Right lobe of liver (tissue), 6 donors: ENCODE measurements around the gene HACD2. TPM values are rescaled to one million over a fixed set of nuclear protein-coding genes. Genes with fewer than 3 reads are reported as not detected.

ENCODE experiments used
- ATAC-seq, 4 donors: fragments of 200-7000 bp; cut with Tn5 transposase; one replicate each; pipeline ENCODE4 v1.9.1; 2020; ENCODE audit warnings: mild to moderate bottlenecking in 4 of 4, moderate library complexity in 4 of 4
- DNase-seq, 3 donors: peaks; one replicate each; pipeline ENCODE4 v3.0.0-alpha.2; 2020
- H3K27ac ChIP-seq, 3 donors: fragments of 200-600 bp; one replicate each; pipeline ENCODE4 v1.8.0; 2022
- H3K27me3 ChIP-seq, 2 donors: fragments of 200-600 bp; one replicate each; pipeline ENCODE4 v1.8.0; 2022
- H3K36me3 ChIP-seq, 4 donors: fragments of 200-600 bp; sonication (generic) in 1 of 4; one replicate each; pipeline versions ENCODE4 v1.5.1 to v1.8.0; 2017 to 2022; ENCODE audit warnings: control low read depth in 1 of 4
- H3K4me1 ChIP-seq, 4 donors: fragments of 200-600 bp; sonication (generic) in 1 of 4; one replicate each; pipeline versions ENCODE4 v1.5.1 to v1.8.0; 2017 to 2022; ENCODE audit warnings: control low read depth in 1 of 4
- H3K4me3 ChIP-seq, 3 donors: fragments of 200-600 bp; one replicate each; pipeline ENCODE4 v1.8.0; 2022
- H3K9me3 ChIP-seq, 4 donors: fragments of 200-600 bp; sonication (generic) in 1 of 4; one replicate each; pipeline versions ENCODE4 v1.5.1 to v1.8.0; 2017 to 2022; ENCODE audit warnings: control low read depth in 1 of 4
- POLR2A ChIP-seq: fragments of 450-650 bp; IDR thresholded peaks from one replicate; pipeline ENCODE4 v1.6.1; 2017; ENCODE audit warnings: antibody characterized with exemption, mild to moderate bottlenecking
- WGBS: methylation state at CpG from one replicate; pipeline ENCODE4 v1.1.6; 2018; ENCODE audit warnings: low coverage, low lambda C conversion rate; ENCODE audit not compliant: insufficient coverage; ENCODE audit errors: missing lambda C conversion rate; 5-methylcytosine and 5-hydroxymethylcytosine counted together
- intact Hi-C, 2 donors: fragments of 100-400 bp; cut with DNase I; formaldehyde crosslinking; loops; one replicate each; pipeline versions ENCODE4 v1.11.2 to v1.14.1; 2022
- total RNA-seq, 6 experiments: library from RNA; depleted of rRNA in 2 of 6; stranded (reverse); fragments of >200 nt in 2 of 6; fragmentation: NEBNext Ultra II Directional in 3 of 6; extraction: Animal tissue kit (Norgen Biotek cat#: 25700) in 3 of 6; gene quantifications; one replicate each; pipeline versions ENCODE4 v1.1.0 to v1.2.4, GENCODE V29; 2016 to 2023
- TF ChIP-seq, protein P1 (sequence below), 4 donors: fragments of 200-600 bp in 3 of 4; fragments of 450-650 bp in 1 of 4; IDR thresholded peaks; one replicate each; pipeline versions ENCODE4 v1.5.1 to v1.8.0; 2016 to 2022; ENCODE audit warnings: antibody characterized with exemption in 4 of 4, mild to moderate bottlenecking in 2 of 4
- donor health status: DM: no; HTN: yes; CAD: no.
- donor health status: DM: no; HTN: no; CAD: no.
- donor health status: DM: no; HTN: no; CAD: no.
- donor health status: DM: no; HTN: yes; CAD: no.
- donor health status: DM: no; HTN: yes; CAD: no.

Gene HACD2
- total RNA-seq, 6 experiments from 2014 or later, result 23.0 to 39.8 (median 27.2) TPM

DNA sequence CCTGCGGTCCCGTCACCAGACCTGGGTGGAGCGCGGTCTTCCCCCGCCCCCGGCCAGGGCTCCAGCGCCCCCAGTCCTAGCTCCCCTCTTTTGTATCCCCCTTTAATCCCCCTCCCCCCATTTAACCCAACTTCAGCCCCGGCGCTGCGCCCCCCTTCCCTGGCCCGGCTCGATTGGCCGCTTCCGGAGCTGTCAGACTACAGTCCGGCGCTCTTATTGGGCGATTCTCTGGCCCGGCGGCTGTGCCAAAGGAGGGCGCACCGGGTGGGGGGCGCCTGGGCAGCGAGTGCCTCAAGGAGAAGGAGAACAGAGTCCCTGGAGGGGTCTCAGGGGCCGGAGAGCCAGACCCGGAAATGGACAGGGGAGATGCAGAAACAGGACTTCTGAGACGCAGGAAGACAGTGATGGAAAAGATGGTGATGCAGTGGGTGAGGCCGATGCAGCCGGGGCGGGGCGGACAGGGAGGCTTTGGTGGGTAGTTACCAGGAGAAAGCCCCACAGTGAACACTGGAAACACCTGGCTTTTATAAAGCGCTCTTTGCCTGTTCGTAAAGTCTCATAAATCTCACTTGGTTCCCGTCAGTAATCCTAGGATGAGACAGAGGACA lies 134.8 kb downstream of the HACD2 start:
- Histone ChIP-seq H3K27me3 (peaks cover 0 to 11% of the 10 kb centered on the region in 2 donors), H3K27ac (peak overlapping the region in 1 of 3 donors; percentile 47), H3K36me3 (no peaks in the 10 kb centered on the region), H3K9me3 (no peaks in the 10 kb centered on the region), H3K4me1 (peaks cover 0 to 23% (median 0%) of the 10 kb centered on the region in 4 donors), H3K4me3 (peak overlapping the region; percentile 21 to 54 (median 46))
- 26% methylated on average over 19 of the region's 33 CpGs for WGBS
- intact Hi-C loops, result no loop called here
- TF ChIP-seq, protein P1, sequence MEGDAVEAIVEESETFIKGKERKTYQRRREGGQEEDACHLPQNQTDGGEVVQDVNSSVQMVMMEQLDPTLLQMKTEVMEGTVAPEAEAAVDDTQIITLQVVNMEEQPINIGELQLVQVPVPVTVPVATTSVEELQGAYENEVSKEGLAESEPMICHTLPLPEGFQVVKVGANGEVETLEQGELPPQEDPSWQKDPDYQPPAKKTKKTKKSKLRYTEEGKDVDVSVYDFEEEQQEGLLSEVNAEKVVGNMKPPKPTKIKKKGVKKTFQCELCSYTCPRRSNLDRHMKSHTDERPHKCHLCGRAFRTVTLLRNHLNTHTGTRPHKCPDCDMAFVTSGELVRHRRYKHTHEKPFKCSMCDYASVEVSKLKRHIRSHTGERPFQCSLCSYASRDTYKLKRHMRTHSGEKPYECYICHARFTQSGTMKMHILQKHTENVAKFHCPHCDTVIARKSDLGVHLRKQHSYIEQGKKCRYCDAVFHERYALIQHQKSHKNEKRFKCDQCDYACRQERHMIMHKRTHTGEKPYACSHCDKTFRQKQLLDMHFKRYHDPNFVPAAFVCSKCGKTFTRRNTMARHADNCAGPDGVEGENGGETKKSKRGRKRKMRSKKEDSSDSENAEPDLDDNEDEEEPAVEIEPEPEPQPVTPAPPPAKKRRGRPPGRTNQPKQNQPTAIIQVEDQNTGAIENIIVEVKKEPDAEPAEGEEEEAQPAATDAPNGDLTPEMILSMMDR (IDR thresholded peaks at IDR 0.05), result no peak
- no peak for TF ChIP-seq POLR2A
- DNase-seq (peak in 1 of 3 donors; percentile 58), ATAC-seq (no peak)

DNA sequence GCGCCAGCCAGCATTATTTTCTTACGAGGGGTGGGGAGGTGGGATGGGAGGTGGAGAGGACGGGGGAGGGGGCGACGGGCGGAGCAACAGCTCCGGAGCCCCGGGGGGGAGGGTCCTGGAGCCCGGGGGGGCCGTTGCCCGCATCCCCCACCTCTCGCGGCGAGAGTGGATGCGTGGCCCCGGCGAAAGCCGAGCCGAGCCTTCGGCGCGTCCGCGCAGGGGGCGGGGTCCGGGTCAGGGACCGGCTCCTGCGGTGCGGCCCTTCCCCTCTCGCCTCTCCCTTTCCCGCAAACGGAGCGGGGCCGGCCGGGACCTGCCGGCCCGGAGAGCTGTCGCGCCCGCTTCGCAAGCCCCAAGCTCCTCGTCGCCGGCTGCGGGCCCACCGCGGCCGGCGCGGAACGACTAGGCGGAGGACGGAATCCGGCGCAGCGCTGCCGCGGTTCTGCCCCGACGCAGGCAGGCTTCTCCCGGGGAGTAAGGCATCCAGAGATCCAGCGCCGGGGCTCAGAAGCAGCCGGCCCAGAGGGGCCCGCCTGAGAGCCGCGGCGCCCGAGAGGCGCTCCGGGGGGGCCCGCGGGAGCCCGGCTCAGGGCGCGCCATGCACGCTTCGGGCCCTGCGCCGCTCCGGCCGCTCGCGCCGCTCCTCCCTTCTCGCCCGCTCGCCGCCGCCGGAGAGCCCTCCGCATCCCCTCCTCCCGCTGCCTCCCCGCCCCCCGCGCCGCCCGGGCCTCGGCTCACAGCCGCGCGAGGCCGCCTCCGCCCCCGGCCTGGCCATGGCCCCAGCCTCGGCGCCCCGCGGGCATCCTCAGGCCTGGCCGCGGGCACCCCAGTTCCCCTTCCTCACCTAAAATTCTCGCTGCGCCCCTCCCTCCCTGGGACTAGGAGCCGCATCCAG lies 135.5 kb downstream of the HACD2 start:
- intact Hi-C loops, result no loop called here
- DNase-seq (peak in 2 of 3 donors; percentile 42 to 55), ATAC-seq (peak; percentile 41 to 53 (median 50))
- TF ChIP-seq, protein P1 (IDR thresholded peaks at IDR 0.05), result no peak
- TF ChIP-seq POLR2A, result no peak
- WGBS, result 0% methylated on average over 1 of the region's 114 CpGs
- no peaks in the 10 kb centered on the region for H3K36me3 ChIP-seq
- H3K4me1 ChIP-seq, result peaks cover 0 to 23% (median 0%) of the 10 kb centered on the region in 4 donors
- peak overlapping the region; percentile 46 to 54 (median 47) for H3K4me3 ChIP-seq
- H3K9me3 ChIP-seq, result no peaks in the 10 kb centered on the region
- peaks cover 0 to 11% of the 10 kb centered on the region in 2 donors for H3K27me3 ChIP-seq
- H3K27ac ChIP-seq, result peak overlapping the region in 2 of 3 donors; percentile 36 to 47

DNA sequence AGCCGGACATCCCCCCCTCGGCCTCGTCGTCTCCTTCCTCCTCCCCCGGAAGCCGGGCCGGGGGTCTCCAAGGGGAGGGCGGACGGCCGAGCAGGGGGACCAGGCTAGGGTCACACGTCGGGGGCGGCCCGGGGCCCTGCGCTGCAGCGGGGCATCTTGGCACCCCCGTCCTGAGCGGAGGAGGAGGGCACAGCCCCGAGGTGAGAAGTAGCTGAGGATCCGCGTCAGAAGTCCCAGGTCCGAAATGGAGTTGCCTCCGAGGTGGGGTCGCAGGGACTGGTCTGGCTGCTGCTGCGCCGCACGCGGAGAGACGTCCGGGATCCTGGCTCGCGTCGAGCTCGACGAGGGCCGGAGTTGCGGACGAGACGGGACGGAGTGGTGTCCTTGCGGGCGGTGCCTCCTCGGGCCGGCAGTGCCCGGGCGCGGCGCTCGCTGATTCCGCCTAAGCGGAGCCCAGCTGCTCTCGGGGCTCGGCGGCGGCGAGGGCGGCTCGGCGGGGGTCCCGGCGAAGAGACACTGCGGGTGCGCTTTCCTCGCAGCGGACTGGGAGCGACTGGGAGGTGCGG lies 136.2 kb downstream of the HACD2 start, which contains the start of gene ADCY5:
Gene ADCY5 (minus strand): TSS at position 555 of the 566 bp plus-strand sequence. CDS start 545 bp downstream, at position 10.
- Histone ChIP-seq H3K9me3 (no peaks in the 10 kb centered on the region), H3K4me3 (peak within 1 kb of the TSS; percentile 46 to 54 (median 47)), H3K36me3 (no peaks in the 10 kb centered on the region), H3K27ac (peak within 1 kb of the TSS in 2 of 3 donors; percentile 36 to 47), H3K4me1 (peaks cover 0 to 23% (median 0%) of the 10 kb centered on the region in 4 donors), H3K27me3 (peaks cover 0 to 11% of the 10 kb centered on the region in 2 donors)
- DNase-seq (peak; percentile 44 to 60 (median 51)), ATAC-seq (peak; percentile 43 to 66 (median 57))
- intact Hi-C loops, result no loop called here
- TF ChIP-seq, protein P1 (IDR thresholded peaks at IDR 0.05), result no peak
- no peak for TF ChIP-seq POLR2A
- WGBS, result no CpG with 5 or more reads among the region's 67 CpGs

DNA sequence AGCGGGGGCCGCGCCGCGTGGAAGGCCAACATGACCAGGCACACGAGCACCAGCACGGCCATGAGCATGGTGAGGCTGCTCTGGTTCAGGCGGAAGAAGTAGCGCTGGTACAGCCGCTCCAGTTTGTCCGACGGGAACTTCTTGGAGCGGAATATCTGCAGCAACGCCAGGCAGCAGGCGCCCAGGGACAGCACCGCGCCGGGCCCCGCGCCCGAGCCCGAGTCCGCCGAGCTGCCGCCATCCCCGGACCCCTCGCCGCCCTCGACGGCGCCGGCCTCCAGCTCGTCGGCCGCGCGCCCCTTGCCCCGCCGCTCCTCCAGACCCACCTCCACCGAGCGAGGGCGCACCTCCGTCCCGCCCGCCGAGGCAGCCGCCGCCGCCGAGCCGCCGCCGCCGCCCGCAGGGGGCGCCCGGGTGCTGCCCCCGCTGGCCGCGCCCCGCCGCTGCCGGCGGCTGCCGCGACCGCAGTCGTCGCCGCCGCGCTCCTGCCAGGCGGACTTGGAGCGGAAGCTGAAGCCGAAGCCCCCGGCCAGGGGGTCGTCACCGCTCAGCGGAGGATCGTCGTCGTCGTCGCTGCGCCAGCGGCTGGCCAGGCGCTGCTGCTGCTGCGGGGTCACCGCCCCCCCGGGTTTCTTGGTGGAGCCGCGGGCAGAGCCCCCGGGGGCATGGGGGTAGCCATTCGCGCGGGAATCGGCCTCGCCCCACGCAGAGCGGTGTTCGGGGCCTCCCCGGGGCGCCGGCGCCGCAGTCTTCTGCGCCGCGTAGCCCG lies 136.9 kb downstream of the HACD2 start:
- H3K4me3 ChIP-seq, result peak overlapping the region; percentile 46 to 54 (median 47)
- 4% methylated on average over 10 of the region's 110 CpGs for WGBS
- no peaks in the 10 kb centered on the region for H3K9me3 ChIP-seq
- TF ChIP-seq, protein P1 (IDR thresholded peaks at IDR 0.05), result peak in 2 of 4 donors; percentile 13 to 48
- no peak for TF ChIP-seq POLR2A
- ATAC-seq (peak; percentile 23 to 69 (median 50)), DNase-seq (peak in 2 of 3 donors; percentile 41 to 53)
- intact Hi-C loops, result no loop called here
- H3K36me3 ChIP-seq, result no peaks in the 10 kb centered on the region
- peaks cover 0 to 11% of the 10 kb centered on the region in 2 donors for H3K27me3 ChIP-seq
- peak overlapping the region; percentile 36 to 57 (median 47) for H3K27ac ChIP-seq
- H3K4me1 ChIP-seq, result peaks cover 0 to 23% (median 0%) of the 10 kb centered on the region in 4 donors
